ENCODE measurements around the gene PRR35. TPM values are rescaled to one million over a fixed set of nuclear protein-coding genes. Genes with fewer than 3 reads are reported as not detected.

PRR35 gene
- total and polyA plus RNA-seq, 2 of the 4 experiments (the other 2 are of a cell fraction) = not detected

- Histone ChIP-seq H2BK120ac (ENCODE audit: low read depth, low read length) (no peak overlapping the region), H3K4me1 (ENCODE audit: control insufficient read depth, insufficient read depth, low read length) (peaks cover 12% of the 10 kb centered on the region), H3K14ac (replicated peaks; ENCODE audit: low read depth, low read length) (no peak overlapping the region), H4K5ac (ENCODE audit: low read depth, low read length) (no peak overlapping the region), H3K27me3 (ENCODE audit: control insufficient read depth, insufficient read depth, low read length) (no peaks in the 10 kb centered on the region), H4K91ac (ENCODE audit: insufficient read depth, low read depth, low read length) (no peak overlapping the region), H3K9me3 (ENCODE audit: control insufficient read depth, insufficient read depth, low read length) (no peaks in the 10 kb centered on the region), H3K23ac (ENCODE audit: low read depth, low read length) (no peak overlapping the region), H2BK5ac (ENCODE audit: low read depth, low read length, poor library complexity, severe bottlenecking) (no peak overlapping the region), H4K20me1 (ENCODE audit: insufficient read depth, low read length) (peaks cover 70% of the 10 kb centered on the region), H3K27ac (ENCODE audit: insufficient read depth, low read length) (no peak overlapping the region), H3K18ac (ENCODE audit: low read depth, low read length) (no peak overlapping the region), H2AFZ (replicated peaks; ENCODE audit: low read length, poor library complexity) (no peak overlapping the region), H2BK20ac (ENCODE audit: low read depth, low read length) (no peak overlapping the region), H3K4me3 (ENCODE audit: insufficient read depth, low read depth, low read length) (no peak overlapping the region), H3K9me1 (ENCODE audit: insufficient read depth, low read length) (peaks cover 11% of the 10 kb centered on the region; the same call in 1 of the 2 replicates), H3K56ac (ENCODE audit: extremely low read depth, insufficient read depth, low read length) (no peak overlapping the region), H3K36me3 (ENCODE audit: control insufficient read depth, insufficient read depth, low read length) (peaks cover 15% of the 10 kb centered on the region; the same call in 1 of the 2 replicates), H2AK9ac (replicated peaks; ENCODE audit: low read depth, low read length, poor library complexity) (no peak overlapping the region), H3K9ac (ENCODE audit: low read depth, low read length) (no peak overlapping the region), H3K4ac (ENCODE audit: low read depth, low read length) (no peak overlapping the region), H4K8ac (ENCODE audit: low read depth in 2 of 2, low read length in 2 of 2) (no peak overlapping the region), H2BK15ac (ENCODE audit: low read depth, low read length) (no peak overlapping the region), H3K4me2 (ENCODE audit: low read depth, low read length) (no peak overlapping the region), H3K79me1 (ENCODE audit: low read depth in 1 of 2, low read length in 2 of 2) (peaks cover 11 to 71% of the 10 kb centered on the region in 2 experiments), H2AK5ac (ENCODE audit: low read depth, low read length) (no peak overlapping the region)
- in situ Hi-C loops (cut with MboI; ENCODE audit: low sequenced_read_pairs) (no loop called here), intact Hi-C loops (cut with micrococcal nuclease) (no loop called here), dilution Hi-C loops (cut with HindIII; ENCODE audit: low sequenced_read_pairs, unreplicated experiment) (no loop called here)
- no TSS peak for BruUV-seq (replicated peaks)
- 94% methylated on average over 13 of the region's 21 CpGs; no CpG with 5 or more reads in 1 of the 2 experiments for WGBS, 2 experiments (ENCODE audit: extremely low coverage in 2 of 2, insufficient read length in 1 of 2)
- ChIA-PET CTCF (no interaction called here), POLR2A (ENCODE audit: unreplicated experiment) (no interaction called here)
- DNase-seq (no peak), ATAC-seq (ENCODE audit: low read depth) (no peak)
- TF ChIP-seq MAFK (IDR thresholded peaks at IDR 0.05; ENCODE audit: low read depth, low read length) = no peak
- TF ChIP-seq MAZ (IDR thresholded peaks at IDR 0.05; ENCODE audit: borderline replicate concordance, low read depth, low read length) = no peak
These were observed 26.1 kb upstream of the PRR35 start for GRCh38 chr16:534135-534534.
